GM19238 (cell line): ENCODE measurements around the gene DEUP1.
"Not testable (repeated sequence)": the region's sequence is repeated elsewhere in the genome, so short reads cannot be mapped to it uniquely, and the experiment has no call there.

Experiments used
- DNase-seq: peaks from one replicate; pipeline ENCODE4 v3.0.0; 2011; ENCODE audit warnings: low spot score; ENCODE audit not compliant: insufficient read length

The DEUP1 gene

DNA sequence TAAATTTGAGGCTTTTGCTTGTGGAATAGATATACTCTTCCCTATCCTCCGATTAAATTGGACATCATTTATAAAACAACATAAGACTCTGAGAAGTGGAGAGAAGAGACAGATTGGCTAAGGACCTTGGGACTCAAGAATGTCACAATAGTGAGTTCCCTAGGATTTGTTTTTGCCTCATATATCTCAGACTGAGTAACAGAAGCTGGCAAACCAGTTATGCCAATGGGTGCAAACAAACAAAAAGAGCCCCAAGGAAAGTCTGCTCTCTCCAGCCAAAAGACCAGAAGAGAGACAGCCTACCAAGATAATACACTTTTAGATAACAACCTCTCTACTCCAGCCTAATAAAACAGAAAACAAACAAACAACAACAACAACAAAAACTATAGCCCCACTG, 28.9 kb downstream of the DEUP1 start:
- DNase-seq = no peak

GRCh38 chr11:93361435-93361834, 30.9 kb downstream of the DEUP1 start:
- no peak for DNase-seq

DNA sequence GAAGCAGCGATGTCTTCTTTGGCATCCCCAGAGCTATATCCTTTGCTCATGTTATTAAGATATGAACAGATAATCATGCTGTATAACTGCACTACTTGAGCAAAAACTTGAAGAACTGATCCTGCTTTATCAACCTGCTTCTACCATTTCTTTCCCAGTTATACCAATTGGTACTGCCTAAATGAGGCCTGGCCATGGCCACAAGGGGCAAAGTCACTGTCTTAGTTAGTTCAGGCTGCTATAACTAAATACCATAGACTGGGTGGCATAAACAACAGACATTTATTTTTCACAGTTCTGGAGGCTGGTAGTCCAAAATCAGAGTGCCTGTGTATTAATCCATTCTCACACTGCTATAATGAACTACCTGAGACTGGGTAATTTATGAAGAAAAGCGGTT, 37.5 kb downstream of the DEUP1 start:
- DNase-seq = no peak

DNA sequence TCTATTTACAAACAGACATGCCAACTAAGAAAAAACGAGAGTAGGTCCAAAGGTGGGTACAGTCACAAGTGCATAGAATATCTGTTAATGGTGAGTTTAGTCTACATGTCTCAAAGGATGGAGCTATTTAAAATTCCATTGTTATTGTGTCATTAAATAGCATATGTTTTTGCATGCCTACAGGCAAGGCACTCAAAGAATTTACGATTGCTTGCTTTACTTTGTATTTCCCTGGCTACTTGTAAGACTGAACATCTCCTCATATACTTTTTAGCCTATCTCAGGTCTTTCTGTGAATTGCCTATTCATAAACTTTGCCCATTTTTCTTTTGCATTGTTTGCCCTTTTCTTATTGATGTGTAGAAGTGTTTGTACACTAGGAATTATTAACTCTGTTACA, 39.7 kb downstream of the DEUP1 start:
- no peak for DNase-seq

DNA sequence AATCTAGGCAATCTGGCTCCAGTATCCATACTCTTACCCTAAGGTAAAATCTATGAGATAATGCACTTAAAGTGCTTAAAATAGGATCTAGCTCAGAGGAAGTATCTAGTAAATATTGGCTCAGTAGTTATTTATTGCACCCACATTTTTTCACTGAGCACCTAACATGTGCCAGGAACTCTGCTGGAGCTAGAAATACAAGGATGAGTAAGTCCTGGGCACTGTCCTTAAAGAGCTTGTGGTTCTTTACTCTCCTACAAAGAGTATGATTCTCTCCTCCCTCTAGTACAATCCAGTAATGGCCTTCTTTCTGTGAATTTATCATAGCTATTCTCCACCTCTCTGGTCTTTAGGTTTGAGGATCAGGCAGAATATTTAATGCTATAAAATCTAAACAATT, 59.2 kb downstream of the DEUP1 start:
- DNase-seq = no peak

DNA sequence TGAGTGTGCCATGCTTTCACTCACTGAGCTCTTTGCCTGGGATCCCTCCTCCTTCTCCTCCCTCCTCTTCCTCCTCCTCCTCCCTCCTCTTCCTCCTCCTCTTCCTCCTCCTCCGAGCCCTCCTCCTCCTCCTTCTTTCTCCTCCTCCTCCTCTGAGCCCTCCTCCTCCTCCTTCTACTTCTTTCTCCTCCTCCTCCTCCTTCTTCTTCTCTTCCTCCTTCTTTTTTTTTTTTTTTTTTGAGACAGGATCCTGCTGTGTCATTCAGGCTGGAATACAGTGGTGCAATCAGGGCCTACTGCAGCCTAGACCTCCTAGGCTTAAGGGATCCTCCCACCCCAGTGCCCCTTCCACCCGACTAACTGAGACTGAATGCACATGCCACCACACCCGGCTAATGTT, 62.3 kb downstream of the DEUP1 start:
- DNase-seq = no peak

DNA sequence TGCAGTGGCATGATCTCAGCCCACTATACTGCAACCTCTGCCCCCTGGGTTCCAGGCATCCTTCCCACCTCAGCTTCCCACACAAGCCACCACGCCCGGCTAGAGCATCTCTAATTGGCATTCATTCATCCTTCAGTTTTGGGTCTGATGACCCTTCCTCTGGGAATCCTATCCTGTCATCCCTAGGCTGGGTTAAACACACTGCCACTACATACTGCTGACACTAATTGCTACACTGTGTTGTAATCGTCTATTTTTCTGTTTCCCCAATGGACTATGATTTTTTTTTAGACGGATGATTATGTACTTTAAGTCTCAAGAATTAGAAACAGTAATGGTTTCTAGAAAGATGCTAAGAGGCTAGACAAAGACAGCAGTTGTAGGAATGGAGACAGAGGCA, 62.8 kb downstream of the DEUP1 start:
- no peak for DNase-seq

- no peak for DNase-seq
Observed at GRCh38 chr11:93394488-93394887, 63.9 kb downstream of the DEUP1 start.

GRCh38 chr11:93396316-93396715, 65.8 kb downstream of the DEUP1 start:
- no peak for DNase-seq

DNA sequence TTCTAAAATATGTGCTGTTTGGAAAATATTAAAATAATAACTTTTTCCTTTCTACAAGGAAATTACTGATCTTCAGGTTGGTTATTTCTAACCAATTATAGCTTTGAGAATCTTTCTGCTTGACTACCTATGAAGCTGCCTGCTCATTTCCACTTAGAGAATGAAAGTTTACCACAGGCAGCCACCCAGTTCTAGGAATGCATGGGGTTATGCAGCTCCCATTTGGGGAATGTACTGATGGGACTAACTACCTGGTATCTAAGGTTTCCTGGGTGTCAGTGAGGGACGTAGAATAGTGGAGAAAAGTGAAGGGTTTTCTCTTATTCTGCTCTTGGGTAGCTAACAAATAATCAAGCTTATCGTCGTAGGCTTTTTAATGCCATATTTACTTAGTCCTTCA, 73.4 kb downstream of the DEUP1 start:
- DNase-seq = no peak

GRCh38 chr11:93407777-93408401, 77.3 kb downstream of the DEUP1 start:
- DNase-seq = no peak

DNA sequence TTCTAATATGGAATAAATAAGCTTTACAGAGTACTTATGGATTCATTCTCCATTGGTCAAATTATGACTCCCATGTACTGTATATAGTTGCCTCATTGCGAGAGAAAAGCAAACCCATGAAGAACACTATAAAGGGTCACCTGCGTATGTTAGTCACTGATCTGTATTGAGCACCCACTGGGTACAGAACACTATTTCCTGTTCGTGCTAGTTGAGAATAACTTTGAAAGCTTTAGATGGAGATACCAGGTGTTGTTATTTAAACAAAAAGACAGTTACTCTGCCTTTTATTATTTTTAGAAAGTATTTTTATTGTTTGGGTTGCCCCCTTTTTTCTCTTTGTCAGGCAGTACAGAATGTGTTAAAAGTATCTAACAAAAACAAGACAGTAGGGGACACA, 79.9 kb downstream of the DEUP1 start:
- DNase-seq = no peak

DNA sequence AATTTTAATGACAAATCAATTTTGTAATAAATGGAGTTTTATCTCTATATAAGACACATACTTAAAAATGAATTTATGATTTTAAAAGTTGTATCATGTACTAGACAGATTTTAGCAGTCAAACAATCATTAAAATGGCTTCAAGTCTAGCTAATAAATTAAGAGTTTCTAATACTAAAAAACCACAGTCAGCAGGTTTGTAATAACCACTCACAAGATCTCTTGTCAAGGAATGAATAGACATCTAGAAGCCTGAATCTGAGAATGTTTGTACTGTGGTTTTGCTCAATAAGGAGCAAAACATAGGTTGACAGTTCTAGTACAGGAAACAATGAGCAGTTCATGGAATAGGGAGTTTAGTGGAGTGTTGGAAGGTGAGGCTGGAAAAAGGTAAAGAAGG, 81.2 kb downstream of the DEUP1 start:
- DNase-seq = no peak

DNA sequence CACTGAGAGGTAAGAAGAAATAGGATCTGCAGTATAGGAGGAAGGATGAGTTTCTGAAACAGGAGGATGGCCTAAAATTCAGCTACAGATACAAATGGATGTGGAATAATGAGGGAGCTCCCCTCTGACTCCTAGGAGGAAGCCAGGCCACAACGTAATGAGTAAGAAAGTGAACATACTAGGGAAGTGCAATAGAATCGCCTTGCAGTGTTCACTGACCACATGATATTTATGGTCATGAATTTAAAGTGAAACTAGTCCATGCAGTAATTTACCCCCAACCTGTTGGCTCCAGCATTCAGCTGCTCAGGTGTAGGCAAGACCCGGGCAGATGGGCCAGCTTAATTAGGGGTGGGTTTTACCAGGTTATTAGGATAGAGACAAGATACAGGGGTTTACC, 101.7 kb downstream of the DEUP1 start:
- DNase-seq = no peak

DNA sequence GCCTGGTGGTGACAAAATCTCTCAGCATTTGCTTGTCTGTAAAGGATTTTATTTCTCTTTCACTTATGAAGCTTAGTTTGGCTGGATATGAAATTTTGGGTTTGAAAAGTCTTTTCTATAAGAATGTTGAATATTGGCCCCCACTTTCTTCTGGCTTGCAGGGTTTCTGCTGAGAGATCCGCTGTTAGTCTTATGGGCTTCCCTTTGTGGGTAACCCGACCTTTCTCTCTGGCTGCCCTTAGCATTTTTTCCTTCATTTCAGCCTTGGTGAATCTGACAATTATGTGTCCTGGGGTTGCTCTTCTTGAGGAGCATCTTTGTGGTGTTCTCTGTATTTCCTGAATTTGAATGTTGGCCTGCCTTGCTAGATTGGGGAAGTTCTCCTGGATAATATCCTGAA, 112.7 kb downstream of the DEUP1 start:
- DNase-seq = not testable (repeated sequence)

DNA sequence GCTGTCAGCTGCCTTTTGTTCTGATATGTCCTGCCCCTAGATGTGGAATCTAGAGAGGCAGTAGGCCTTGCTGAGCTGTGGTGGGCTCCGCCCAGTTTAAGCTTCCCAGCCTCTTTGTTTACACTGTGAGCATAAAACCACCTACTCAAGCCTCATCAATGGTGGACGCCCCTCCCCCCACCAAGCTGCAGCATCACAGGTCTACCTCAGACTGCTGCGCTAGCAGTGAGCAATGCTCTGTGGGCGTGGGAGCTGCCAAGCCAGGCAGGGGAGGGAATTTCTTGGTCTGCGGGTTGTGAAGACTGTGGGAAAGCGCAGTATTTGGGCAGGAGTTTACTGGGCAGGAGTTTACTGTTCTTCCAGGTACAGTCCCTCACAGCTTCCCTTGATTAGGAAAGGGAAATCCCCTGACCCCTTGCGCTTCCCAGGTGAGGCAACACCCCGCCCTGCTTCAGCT, 114.1 kb downstream of the DEUP1 start:
- DNase-seq = no peak

DNA sequence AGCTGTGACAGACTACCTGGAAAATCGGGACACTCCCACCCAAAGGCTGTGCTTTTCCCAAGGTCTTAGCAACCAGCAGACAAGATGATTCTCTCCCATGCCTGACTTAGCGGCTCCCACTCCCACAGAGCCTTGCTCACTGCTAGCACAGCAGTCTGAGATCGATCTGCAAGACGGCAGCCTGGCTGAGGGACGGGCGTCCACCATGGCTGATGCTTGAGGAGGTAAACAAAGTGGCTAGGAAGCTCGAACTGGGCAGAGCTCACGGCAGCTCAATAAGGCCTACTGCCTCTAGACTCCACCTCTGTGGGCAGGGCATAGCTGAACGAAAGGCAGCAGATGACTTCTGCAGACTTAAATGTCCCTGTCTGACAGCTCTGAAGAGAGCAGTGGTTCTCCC, 127.7 kb downstream of the DEUP1 start:
- DNase-seq = no peak

GRCh38 chr11:93463666-93464065, 133.1 kb downstream of the DEUP1 start:
- not testable (repeated sequence) for DNase-seq

DNA sequence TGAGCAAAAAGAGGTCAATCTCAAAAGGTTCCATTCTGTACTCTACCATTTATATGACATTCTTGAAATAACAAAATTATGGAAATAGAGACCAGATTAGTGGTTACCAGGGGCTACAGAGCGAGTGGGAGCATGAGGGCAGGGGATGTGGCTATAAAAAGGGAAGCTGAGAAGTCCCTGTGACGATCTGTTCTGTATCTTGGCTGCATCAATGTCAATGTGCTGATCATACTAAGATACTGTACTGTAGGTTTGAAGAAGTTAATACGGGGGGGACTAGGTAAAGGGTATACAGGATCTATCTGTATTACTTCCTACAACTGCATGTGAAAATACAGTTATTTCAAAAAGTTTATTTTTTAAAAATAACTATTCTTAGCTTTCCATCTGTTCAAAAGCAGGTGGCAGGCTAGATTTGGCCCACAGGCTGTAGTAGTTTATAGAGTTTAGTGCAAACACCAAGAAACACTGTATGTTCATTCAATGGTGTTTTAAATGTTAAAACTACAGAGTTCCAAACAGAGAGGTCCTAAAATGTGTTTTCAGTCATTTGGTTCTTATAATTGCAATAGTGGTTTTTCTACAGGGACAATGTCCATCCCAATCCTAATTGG, 134.5 kb downstream of the DEUP1 start:
- no peak for DNase-seq

- no peak for DNase-seq
Observed at GRCh38 chr11:93467054-93467453, 136.5 kb downstream of the DEUP1 start.

GRCh38 chr11:93468290-93468689, 137.7 kb downstream of the DEUP1 start:
- DNase-seq = no peak

DNA sequence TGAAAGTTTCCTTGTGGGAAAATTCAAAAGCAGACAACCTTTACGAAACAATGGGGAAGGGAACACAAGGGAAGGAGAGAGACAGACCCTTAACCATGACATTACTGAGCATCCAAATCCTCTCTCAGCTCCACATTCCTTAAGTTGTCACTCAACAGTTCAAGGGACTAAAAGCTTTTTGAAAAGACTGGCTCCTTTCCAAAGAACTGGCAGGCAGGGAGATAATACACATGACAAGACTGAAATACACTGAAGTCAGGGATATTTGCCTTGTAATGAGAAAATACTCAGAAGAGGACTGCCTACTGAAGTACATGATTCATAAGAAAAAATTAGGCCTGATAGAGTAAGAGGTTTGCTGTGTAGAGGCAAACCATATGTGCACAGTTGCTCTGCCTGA, 143.6 kb downstream of the DEUP1 start:
- no peak for DNase-seq

GRCh38 chr11:93476796-93477195, 146.3 kb downstream of the DEUP1 start:
- DNase-seq = no peak
